ENCODE results near the gene ALDH18A1. TPM values are rescaled to one million over a fixed set of nuclear protein-coding genes. Genes with fewer than 3 reads are reported as not detected.

Gene ALDH18A1
- 55.8 and 96.6 TPM in 2 replicates for total RNA-seq

DNA sequence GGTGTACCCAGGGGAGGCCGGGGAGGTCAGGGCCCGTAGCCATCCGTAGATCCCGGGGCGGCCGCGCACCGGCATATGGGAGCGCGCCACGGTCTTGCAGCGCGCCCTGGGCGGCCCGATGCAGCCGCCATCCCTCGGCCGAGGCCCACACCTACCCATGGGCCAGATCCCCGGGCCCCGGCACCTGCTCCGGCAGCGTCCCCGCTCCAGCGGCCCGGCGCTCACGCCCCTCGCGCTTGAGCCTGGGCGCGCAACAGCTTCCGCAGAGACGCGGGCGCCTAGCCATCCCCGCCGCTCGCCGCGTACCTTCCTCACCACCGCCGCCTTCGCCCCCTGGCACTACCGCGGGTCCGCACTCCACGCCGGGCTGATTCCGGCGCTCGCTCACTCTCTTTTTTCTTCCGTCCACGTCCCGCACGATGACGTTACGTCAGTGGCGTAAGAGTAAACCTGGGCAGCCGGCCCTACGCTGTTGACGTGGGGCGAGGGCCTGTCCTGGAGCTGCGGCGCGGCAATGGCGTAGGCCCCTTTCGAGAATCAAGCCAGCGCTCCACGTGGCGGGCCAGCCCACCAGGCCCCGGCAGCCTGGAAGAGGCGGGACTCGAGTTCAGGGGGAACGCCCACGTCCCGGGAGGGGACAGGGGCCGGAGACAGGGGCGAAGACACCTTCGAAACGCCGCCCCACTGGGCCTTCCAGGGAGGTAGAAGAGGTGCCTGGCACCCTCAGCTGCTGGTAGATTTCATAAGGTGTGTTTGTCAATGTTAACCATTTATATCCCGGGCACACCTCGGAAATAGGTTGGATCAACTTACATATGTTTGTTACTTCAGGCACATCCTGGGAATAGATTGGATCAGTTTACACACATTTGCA, at the start of gene ALDH18A1:
TSS of gene ALDH18A1 (minus strand) at position 421 of the 874 bp plus-strand sequence. CDS start 3,334 bp downstream, outside the sequence.

DNA sequence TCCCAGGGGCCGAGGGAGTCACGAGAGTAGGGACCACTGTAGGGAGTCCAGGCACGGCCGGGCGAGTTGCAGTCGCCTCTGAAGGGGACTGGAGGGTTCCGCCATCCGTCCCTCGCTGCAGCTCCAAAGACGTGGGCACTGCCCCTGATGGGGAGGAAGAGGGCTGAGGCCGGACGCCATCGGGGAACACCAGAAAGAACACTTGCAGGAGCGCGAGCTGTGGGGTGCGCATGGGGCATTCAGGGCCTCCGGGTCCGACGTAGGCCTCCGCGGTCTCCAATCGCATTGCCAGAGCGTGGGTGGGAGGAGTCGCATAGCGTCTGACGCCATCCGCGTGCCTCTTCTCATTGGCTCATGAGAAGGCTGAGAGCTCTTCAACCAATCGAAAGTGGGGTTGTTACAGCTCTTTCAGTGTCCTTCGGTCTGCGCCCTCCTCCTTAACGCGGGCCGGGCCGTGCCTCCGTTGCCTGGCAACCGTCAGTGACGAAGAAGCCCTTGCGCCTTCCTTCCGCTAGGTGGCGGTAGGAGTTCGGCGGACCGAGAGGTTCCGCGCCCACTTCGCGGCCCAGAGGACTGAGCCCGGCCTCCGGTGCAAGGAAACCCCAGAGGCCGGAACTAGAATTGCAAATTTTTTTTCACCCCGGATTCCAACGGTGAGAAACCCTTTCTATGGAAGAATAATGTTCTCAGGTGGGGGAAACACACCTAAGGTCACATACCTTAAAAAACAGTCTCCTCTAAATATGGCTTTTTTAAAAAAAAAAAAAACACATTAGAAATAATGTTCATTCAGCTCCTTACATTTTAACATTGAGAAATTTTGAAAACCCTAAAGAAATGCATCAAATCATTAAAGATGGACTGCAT, 37.4 kb upstream of the ALDH18A1 start, which contains the start of gene TCTN3:
TSS of gene TCTN3 (minus strand) at position 260 of the 867 bp plus-strand sequence. CDS start at position 232, 28 bp downstream.

GRCh38 chr10:95561177-95561863, 95.2 kb downstream of the ALDH18A1 start, which contains the start of gene SORBS1:
SORBS1 (minus strand) TSS chr10:95561371; CDS start chr10:95441135, 120,236 bp downstream.

Other genes with a start within 250 kb of the ALDH18A1 start
- 1.1 and 5.6 TPM in 2 replicates for gene SORBS1, start 95.3 kb downstream of the ALDH18A1 start, total RNA-seq
- gene TCTN3, start 37.2 kb upstream of the ALDH18A1 start, total RNA-seq, result 36.3 and 45.4 TPM in 2 replicates
- 2.3 TPM in 1 of 2 replicates, not detected in the other for gene ENTPD1, start 99.5 kb upstream of the ALDH18A1 start, total RNA-seq

Data from pericardium fibroblast (primary cell).